ENCODE data around the gene CCDC80. TPM values are rescaled to one million over a fixed set of nuclear protein-coding genes. Genes with fewer than 3 reads are reported as not detected.

CCDC80 gene
- polyA plus RNA-seq, 3 donors, result 0.05 TPM; not detected in 2

DNA sequence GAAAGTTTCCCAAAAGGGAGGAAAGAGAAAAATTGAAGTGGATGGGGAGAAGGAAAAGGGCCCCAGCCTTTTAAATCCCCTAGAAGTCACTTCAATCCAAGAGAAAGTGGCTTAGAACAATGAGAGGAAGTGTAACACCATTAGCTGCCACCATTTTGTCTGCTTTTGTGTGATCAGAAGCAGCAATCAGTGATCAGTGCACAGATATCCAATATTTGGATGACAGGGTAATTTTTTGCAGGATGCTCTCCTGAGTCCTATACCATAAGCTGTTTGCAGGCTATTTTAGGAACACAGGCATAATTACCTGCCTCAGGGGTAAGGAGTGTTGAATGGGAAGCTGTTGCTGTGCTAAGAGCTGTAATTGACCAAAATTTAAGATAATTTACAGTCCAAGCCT lies 47.7 kb downstream of the CCDC80 start:
- H4K20me1 ChIP-seq (ENCODE audit: insufficient read depth, low read length), result no peaks in the 10 kb centered on the region
- Mint-ChIP-seq H3K4me1 (peaks cover 10% of the 10 kb centered on the region), H3K27ac (no peak overlapping the region), H3K4me3 (no peak overlapping the region), H3K9me3 (peaks cover 0 to 4% (median 0%) of the 10 kb centered on the region in 7 donors), H3K27me3 (ENCODE audit: low read depth in 3 of 3) (no peaks in the 10 kb centered on the region), H3K36me3 (peaks cover 60 to 71% of the 10 kb centered on the region in 2 donors)
- H3K9me3 ChIP-seq (replicated peaks in 1 of 2; ENCODE audit: control insufficient read depth in 1 of 2, insufficient read depth in 1 of 2, low read length in 2 of 2), result no peaks in the 10 kb centered on the region
- TF ChIP-seq, protein P1, sequence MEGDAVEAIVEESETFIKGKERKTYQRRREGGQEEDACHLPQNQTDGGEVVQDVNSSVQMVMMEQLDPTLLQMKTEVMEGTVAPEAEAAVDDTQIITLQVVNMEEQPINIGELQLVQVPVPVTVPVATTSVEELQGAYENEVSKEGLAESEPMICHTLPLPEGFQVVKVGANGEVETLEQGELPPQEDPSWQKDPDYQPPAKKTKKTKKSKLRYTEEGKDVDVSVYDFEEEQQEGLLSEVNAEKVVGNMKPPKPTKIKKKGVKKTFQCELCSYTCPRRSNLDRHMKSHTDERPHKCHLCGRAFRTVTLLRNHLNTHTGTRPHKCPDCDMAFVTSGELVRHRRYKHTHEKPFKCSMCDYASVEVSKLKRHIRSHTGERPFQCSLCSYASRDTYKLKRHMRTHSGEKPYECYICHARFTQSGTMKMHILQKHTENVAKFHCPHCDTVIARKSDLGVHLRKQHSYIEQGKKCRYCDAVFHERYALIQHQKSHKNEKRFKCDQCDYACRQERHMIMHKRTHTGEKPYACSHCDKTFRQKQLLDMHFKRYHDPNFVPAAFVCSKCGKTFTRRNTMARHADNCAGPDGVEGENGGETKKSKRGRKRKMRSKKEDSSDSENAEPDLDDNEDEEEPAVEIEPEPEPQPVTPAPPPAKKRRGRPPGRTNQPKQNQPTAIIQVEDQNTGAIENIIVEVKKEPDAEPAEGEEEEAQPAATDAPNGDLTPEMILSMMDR (IDR thresholded peaks at IDR 0.05), result no peak
- no peak overlapping the region for H2AFZ ChIP-seq (ENCODE audit: insufficient read depth, low read depth, low read length, poor library complexity, severe bottlenecking)
- no peaks in the 10 kb centered on the region for H3K27me3 ChIP-seq (ENCODE audit: control insufficient read depth in 2 of 2, insufficient read depth in 2 of 2, low read length in 2 of 2)
- no peak overlapping the region for H3K4me2 ChIP-seq (replicated peaks; ENCODE audit: extremely low read depth, low read length, poor library complexity, severe bottlenecking)
- no peak for DNase-seq
- no peaks in the 10 kb centered on the region for H3K79me2 ChIP-seq (ENCODE audit: insufficient read depth, low read length)
- H3K4me1 ChIP-seq (ENCODE audit: control insufficient read depth in 1 of 2, insufficient read depth in 2 of 2, low read length in 2 of 2), result peaks cover 4 to 8% of the 10 kb centered on the region in 2 donors
- H3K36me3 ChIP-seq (replicated peaks in 1 of 2; ENCODE audit: control insufficient read depth in 1 of 2, insufficient read depth in 2 of 2, low read length in 2 of 2), result peaks cover 14 to 59% of the 10 kb centered on the region in 2 donors
- intact Hi-C loops (cut with micrococcal nuclease), result no loop called here
- H3K9ac ChIP-seq (ENCODE audit: insufficient read depth, low read length, poor library complexity, severe bottlenecking), result no peak overlapping the region
- H3K4me3 ChIP-seq (replicated peaks in 1 of 3; ENCODE audit: low read depth in 2 of 3, low read length in 3 of 3), result no peak overlapping the region
- no peak overlapping the region for H3K27ac ChIP-seq (ENCODE audit: low read depth in 1 of 2, low read length in 2 of 2)

DNA sequence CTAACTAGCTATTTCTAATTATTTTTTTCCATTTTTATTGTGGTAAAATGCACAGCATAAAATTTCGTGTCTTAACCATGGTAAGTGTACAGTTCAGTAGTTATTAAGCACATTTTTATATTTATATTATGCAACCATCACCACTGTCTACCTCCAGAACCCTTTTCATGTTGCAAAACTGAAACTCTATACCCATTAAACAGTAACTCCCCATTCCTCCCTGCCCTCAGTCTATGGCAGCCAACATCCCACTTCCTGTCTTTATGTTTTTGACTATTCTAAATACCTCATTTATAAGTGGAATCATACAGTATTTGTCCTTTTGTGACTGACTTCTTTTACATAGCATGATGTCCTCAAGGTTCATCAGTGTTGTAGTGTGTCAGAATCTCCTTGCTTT lies 53.6 kb downstream of the CCDC80 start:
- H3K4me1 ChIP-seq (ENCODE audit: control insufficient read depth in 1 of 2, insufficient read depth in 2 of 2, low read length in 2 of 2), result peaks cover 1 to 5% of the 10 kb centered on the region in 2 donors
- no peaks in the 10 kb centered on the region for H3K27me3 ChIP-seq (ENCODE audit: control insufficient read depth in 2 of 2, insufficient read depth in 2 of 2, low read length in 2 of 2)
- H3K79me2 ChIP-seq (ENCODE audit: insufficient read depth, low read length), result no peaks in the 10 kb centered on the region
- no CpG with 5 or more reads among the region's 1 CpG for WGBS (ENCODE audit: insufficient coverage)
- Mint-ChIP-seq H3K9me3 (no peaks in the 10 kb centered on the region), H3K4me1 (peaks cover 14% of the 10 kb centered on the region), H3K27ac (no peak overlapping the region), H3K36me3 (peaks cover 80 to 89% of the 10 kb centered on the region in 2 donors), H3K27me3 (ENCODE audit: low read depth in 3 of 3) (no peaks in the 10 kb centered on the region), H3K4me3 (no peak overlapping the region)
- no peak for DNase-seq
- no peak overlapping the region for H3K4me3 ChIP-seq (replicated peaks in 1 of 3; ENCODE audit: low read depth in 2 of 3, low read length in 3 of 3)
- H3K4me2 ChIP-seq (replicated peaks; ENCODE audit: extremely low read depth, low read length, poor library complexity, severe bottlenecking), result no peak overlapping the region
- H3K36me3 ChIP-seq (replicated peaks in 1 of 2; ENCODE audit: control insufficient read depth in 1 of 2, insufficient read depth in 2 of 2, low read length in 2 of 2), result peaks cover 47 to 89% of the 10 kb centered on the region in 2 donors
- H3K9me3 ChIP-seq (replicated peaks in 1 of 2; ENCODE audit: control insufficient read depth in 1 of 2, insufficient read depth in 1 of 2, low read length in 2 of 2), result no peaks in the 10 kb centered on the region
- no peak overlapping the region for H3K9ac ChIP-seq (ENCODE audit: insufficient read depth, low read length, poor library complexity, severe bottlenecking)
- no peak overlapping the region for H3K27ac ChIP-seq (ENCODE audit: low read depth in 1 of 2, low read length in 2 of 2)
- TF ChIP-seq, protein P1 (IDR thresholded peaks at IDR 0.05), result no peak
- H4K20me1 ChIP-seq (ENCODE audit: insufficient read depth, low read length), result no peaks in the 10 kb centered on the region
- H2AFZ ChIP-seq (ENCODE audit: insufficient read depth, low read depth, low read length, poor library complexity, severe bottlenecking), result no peak overlapping the region
- intact Hi-C loops (cut with micrococcal nuclease), result no loop called here
